ENCODE results near the gene GSN.
A peak's percentile ranks its signal among the peaks of the same experiment; 100 is the strongest.

The GSN gene

DNA sequence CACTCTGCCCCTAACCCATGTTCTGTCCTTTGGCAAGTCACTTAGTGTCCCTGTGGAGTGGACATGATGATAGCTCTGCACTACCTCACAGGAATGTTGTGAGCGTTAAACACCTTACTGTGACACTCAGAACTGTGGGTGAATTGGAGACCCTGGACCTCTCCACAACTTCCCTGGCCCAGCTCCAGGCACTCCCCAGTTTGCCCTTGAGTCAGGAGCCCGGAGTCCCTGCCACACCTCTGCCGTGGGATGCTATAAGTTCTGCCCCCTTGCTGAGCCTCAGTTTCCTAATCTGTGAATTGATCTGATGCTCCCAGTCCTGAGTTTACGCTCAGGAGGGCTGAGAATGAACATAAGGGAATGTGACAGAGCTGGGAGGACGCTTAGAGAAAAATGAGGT lies 34.4 kb downstream of the GSN start:
- FAIRE-seq, result no peak
- no peak for DNase-seq (ENCODE audit: low spot score)

DNA sequence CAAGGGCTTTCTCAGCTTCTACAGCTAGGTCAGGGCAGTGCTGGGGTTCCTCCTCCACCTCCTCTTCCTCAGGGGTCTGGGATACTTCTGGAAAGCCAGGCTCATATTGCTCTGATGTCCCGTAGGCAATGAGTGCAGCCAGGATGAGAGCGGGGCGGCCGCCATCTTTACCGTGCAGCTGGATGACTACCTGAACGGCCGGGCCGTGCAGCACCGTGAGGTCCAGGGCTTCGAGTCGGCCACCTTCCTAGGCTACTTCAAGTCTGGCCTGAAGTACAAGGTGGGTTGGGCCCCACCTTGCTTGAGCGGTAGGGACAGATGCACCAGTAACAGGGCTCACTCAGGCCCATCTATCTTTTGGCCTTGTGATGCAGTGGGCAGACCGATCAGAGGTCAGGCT lies 34.8 kb downstream of the GSN start:
- no peak for DNase-seq (ENCODE audit: low spot score)
- FAIRE-seq, result no peak

DNA sequence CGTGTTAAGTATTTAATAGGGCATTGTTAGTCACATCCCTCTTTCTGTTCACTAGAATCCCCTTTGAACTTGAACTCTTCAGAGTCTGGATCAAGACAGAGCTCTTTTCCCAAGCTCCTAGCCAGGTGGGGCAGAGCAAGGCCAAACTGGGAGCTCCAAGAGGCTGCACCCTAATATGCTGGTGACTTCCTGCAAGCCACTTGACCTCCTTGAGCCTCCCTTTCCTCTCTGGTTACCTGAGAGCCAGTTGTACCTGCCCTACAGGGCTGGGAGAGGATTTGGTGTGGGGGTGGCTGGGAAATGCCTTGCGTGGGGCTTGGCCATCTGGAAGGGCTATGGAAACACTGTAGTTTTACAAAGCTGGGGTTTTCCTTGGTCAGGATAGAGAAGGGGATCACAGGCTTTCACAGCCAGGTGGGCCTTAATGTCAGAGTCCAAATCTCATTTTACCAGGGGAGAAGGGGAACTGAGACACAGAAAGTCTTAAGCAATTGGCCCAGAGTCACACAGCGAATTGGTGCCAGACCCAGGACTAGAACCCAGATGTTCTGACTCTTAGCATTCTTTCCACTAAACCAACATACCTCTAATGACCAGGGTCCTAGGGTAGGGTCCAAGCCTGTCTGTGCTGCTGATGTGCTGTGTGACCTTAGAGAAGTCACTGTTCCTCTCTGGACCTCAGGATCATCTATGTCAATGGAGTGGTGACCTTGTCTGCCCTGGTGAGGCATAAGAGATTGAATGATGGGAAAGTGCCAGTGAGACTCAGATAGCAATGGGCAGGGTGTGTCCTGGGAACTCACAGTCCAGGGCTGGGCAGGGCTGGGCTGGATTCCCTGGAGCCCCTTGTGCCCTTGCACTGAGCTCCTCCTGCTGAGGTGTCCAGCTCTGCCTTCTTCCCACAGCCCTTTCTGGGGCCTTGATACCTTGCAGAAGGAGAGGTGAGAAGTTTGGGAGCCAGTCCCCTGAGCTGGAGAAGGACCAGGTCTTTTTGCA lies 35.8 kb downstream of the GSN start:
- no peak for DNase-seq (ENCODE audit: low spot score)
- FAIRE-seq, result no peak

DNA sequence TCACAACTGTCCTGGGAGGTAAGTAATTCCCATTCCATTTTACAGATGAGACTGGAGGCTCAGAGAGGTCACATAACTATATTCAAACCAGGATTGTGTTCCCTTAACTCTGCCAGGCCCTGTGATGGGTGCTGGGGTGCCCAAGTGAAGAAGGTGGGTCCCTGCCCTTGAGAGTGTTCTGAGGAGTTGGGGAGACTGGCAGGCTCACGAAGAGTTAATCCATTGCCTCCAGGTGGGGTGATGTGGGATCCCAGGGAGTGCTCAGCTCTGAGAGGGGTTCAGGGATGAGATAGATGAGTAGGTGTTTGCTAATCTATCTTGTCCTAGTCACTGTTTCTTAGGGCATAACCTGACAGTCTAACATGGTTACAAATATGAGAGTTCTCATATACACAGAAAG lies 36.7 kb downstream of the GSN start:
- FAIRE-seq, result no peak

GRCh38 chr9:121305269-121305994 lies 37.5 kb downstream of the GSN start:
- DNase-seq (ENCODE audit: low spot score), result no peak
- no peak for FAIRE-seq

More for the DNA sequence above, 36.7 kb downstream of the GSN start:
- DNase-seq (ENCODE audit: low spot score), result no peak

DNA sequence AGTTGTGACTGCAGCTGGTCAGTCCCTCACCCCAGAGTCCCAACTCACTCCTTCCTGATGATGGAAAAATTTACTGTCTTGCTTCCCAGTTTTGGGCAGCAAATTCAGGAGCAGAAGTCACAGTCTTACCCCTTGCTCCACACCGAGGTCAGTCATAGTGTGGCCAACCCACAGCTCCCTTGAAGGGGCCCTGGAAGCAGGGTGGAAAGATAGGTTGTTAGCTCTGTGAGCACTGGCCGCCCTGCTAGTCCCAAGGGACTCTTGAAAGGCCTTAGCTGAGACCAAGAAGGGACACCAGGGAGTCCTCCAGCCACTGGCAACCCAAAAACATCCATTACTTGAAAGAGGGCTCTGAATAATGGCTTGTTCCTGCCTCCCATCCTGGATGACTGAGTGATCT lies 40.0 kb downstream of the GSN start:
- DNase-seq (ENCODE audit: low spot score), result no peak
- no peak for FAIRE-seq

DNA sequence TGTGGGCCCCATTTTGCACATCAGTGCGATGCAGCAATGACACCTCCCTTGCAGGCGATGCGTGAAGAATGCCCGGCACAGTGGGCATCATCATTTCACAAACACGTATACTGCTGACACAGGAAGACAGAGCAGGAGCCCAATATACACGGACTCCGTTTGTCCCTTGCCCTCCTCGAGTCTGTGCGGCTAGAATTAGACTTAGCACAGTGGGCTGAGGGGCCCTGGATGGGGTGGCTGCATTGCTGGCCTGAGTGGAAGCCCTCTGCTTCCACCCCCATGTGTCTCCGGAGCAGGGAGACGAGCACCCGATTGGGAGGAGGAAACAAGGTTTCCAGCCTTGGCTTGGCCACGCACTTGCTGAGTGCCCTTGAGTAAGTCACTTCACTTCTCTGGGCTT lies 40.8 kb downstream of the GSN start:
- no peak for FAIRE-seq

GRCh38 chr9:121309171-121309570 lies 41.2 kb downstream of the GSN start:
- FAIRE-seq, result no peak
- no peak for DNase-seq (ENCODE audit: low spot score)

More for the DNA sequence above, 40.8 kb downstream of the GSN start:
- DNase-seq (ENCODE audit: low spot score), result no peak

- DNase-seq (ENCODE audit: low spot score) (no peak), FAIRE-seq (no peak)
Measured at GRCh38 chr9:121309833-121310425, 42.0 kb downstream of the GSN start.

DNA sequence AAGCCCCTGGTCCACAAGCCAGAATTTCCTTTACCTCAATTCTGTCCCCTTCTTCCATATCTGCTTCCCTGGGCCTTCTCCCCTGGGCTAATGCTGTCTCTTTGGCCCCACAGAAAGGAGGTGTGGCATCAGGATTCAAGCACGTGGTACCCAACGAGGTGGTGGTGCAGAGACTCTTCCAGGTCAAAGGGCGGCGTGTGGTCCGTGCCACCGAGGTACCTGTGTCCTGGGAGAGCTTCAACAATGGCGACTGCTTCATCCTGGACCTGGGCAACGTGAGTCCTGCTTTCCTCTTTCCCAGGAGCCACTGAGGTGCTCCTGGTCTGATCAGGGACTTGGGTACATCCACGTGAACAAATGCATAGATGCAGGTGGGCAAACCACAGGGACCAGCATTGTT lies 42.6 kb downstream of the GSN start:
- no peak for DNase-seq (ENCODE audit: low spot score)
- no peak for FAIRE-seq

DNA sequence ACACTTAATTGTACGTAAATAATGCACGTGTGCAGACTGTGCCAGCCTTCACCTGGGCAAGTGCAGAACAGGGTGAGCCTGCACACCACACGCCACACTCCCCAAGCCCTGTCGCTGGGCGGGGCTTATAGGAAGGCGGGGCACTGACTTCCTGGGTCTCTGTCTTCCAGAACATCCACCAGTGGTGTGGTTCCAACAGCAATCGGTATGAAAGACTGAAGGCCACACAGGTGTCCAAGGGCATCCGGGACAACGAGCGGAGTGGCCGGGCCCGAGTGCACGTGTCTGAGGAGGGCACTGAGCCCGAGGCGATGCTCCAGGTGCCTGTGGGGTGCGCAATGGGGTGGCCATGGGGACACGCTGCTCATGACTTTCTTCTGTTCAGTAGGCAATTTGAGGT lies 44.2 kb downstream of the GSN start:
- DNase-seq (ENCODE audit: low spot score) (no peak), FAIRE-seq (no peak)

DNA sequence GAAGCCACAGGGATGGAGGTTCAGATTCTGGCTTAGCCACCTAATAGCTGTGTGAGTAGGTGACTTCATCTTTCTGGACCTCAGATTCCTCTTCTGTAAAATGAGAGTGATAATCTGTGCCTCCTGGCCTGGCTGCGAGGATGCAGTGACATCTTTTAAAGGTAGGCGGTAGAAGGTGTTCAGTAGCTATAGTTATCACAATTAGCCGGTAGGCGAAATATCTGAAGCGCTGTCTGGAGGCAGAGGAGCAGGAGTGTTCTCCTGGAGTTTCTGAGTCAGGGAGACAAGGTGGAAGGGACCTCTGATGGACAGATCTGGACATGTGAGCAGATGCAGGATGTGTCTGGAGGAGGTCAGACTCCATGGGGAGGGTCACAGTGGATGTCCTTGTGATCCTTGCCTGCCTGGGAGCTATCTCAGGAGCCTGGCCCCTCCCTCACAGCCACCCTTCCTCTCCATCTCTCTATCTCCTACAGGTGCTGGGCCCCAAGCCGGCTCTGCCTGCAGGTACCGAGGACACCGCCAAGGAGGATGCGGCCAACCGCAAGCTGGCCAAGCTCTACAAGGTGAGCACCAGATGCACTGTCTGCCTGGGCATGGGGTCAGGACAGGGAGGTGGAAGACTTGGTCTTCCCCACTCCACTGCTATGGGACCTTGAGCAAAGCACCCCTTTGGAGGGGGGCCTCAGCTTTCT lies 45.6 kb downstream of the GSN start:
- no peak for FAIRE-seq
- DNase-seq (ENCODE audit: low spot score), result no peak

DNA sequence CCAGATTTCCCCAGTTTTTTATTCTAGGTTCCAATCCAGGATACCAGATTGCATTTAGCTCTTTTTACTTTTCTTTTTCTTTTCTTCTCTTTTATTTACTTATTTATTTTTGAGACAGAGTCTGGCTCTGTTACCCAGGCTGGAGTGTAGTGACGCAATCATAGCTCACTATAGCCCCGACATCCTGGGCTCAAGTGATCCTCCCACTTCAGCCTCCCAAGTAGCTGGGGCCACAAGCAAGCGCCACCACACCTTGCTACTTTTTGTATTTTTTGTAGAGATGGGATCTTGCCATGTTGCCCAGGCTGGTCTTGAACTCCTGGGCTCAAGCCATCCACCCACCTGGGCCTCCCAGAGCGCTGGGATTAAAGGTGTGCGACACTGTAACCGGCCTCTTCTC lies 48.4 kb downstream of the GSN start:
- DNase-seq (ENCODE audit: low spot score) (no peak), FAIRE-seq (no peak)

- DNase-seq (ENCODE audit: low spot score), result no peak
- FAIRE-seq, result no peak
Measured at GRCh38 chr9:121316852-121317373, 49.0 kb downstream of the GSN start.

DNA sequence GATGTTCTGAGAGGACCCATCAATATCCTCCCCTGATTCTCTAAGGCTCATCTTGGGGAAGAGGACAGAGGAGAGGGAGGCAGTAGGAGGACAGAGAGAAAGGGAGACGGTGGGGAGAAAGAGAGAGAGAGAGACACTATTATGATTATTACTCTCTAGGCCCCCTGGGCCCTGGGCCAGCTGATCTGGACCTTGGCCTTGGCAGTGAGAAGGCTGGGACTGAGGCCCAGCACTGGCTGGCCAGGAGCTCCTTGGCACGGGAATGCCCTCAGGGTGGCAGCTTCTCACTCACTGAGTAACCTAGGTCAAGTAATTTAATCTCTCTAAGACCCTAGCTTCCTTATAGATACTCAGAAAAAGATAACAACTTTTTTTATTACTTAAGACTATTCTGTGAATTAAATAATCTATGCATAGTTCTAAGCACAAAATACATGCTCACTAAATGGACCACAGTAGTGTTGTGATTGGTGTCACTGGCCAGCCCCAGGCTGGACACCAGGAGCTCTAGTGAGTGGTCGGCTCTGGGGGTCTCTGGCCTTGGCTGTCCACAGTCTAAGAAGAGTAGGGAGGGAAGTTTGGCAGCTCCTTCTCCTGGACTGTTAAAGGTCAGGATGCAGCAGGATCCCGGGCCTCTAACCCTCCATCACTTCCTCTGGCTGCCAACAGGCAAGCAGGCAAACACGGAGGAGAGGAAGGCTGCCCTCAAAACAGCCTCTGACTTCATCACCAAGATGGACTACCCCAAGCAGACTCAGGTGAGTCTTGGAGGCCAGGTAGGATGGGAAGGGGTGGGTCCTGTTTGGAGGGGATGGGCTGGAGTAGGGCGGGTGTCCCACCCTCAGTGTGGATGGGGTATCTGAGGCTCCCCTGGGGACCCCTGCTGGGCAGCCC lies 50.0 kb downstream of the GSN start:
- FAIRE-seq (no peak), DNase-seq (ENCODE audit: low spot score) (no peak)

DNA sequence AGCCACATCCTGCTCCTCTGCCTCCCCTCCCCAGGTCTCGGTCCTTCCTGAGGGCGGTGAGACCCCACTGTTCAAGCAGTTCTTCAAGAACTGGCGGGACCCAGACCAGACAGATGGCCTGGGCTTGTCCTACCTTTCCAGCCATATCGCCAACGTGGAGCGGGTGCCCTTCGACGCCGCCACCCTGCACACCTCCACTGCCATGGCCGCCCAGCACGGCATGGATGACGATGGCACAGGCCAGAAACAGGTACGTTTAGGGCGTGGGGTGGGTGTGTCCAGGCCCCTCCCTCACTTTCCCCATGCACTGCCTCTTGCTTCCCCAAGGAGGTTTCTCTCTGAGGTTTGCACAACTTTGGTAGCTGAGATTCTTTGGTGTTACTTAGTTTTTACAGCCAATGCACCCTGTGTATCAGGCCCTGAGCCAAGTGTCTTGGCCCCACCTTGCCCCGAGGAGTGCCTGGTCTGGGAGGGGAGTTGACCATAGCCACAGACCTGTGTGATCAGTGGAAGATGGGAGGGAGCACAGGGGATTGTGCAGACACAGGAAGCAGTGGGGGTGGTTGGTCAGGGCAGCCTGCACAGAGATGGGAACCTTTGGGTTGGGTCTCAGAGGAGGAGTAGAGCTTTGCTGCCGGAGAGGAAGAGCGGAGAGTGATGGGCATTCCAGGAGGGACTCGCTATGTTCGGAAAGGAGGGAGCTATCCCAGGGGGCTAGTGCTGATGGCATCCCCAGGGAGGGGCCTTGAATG lies 50.8 kb downstream of the GSN start:
- no peak for FAIRE-seq
- DNase-seq (ENCODE audit: low spot score), result no peak

DNA sequence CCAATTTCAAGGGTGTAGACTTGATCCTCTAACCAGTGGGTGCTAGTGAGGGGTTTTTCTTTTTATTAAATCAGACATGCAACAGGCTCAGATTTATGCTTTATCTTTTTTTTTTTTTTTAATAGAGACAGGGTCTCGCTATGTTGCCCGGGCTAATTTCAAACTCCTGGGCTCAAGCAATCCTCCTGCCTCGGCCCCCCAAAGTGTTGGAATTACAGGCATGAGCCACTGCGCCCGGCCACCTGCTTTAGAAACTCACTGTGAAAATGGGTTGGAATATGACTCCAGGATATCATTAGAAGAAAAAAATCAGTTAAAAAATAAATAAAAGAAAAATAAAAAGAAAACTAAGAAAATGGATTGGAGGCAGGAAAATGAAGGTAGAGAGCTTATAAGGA lies 51.4 kb downstream of the GSN start:
- no peak for FAIRE-seq
- DNase-seq (ENCODE audit: low spot score), result no peak

DNA sequence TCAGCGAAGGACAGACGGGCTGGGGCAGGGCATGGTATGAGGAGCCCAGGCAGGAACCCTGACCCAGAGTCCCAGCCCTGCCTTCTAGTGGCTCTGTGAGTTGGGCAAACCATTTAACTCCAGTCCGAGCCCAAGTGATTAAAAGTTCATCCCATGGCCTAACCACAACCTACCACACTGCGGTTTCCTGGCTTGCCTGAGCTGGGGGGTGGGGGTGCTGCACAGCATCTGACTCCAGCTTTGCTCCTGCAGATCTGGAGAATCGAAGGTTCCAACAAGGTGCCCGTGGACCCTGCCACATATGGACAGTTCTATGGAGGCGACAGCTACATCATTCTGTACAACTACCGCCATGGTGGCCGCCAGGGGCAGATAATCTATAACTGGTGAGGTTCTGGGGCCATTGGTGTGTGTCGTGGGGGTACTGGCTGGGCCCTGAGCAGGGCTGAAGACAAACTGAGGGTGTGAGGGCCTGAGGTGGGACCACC lies 53.1 kb downstream of the GSN start:
- DNase-seq (ENCODE audit: low spot score), result peak; percentile 58
- FAIRE-seq, result no peak

- FAIRE-seq (no peak), DNase-seq (ENCODE audit: low spot score) (peak; percentile 64)
Measured at GRCh38 chr9:121322037-121322736, 54.2 kb downstream of the GSN start.
